Gastrocnemius medialis (tissue), 4 donors: ENCODE measurements around the gene CEP112. TPM values are rescaled to one million over a fixed set of nuclear protein-coding genes. Genes with fewer than 3 reads are reported as not detected.
"Not testable (repeated sequence)": the region's sequence is repeated elsewhere in the genome, so short reads cannot be mapped to it uniquely, and the experiment has no call there.

Experiments used
- ATAC-seq, 2 donors: fragments of 150-250 bp; one replicate each; pipeline ENCODE4 v1.9.1; 2016
- DNase-seq, 2 donors: peaks; one replicate each; pipeline ENCODE4 v3.0.0-alpha.2; 2019
- H3K27ac ChIP-seq, 4 donors: fragments of 200-600 bp; sonication (generic); 1 replicate in 1 of 4; 2 replicates in 3 of 4; pipeline ENCODE4 v1.5.1; 2016 to 2018; ENCODE audit warnings: mild to moderate bottlenecking in 2 of 4, moderate library complexity in 1 of 4
- H3K27me3 ChIP-seq, 3 donors: fragments of 200-600 bp; sonication (generic) in 2 of 3; 1 replicate in 1 of 3; 2 replicates in 2 of 3; pipeline versions ENCODE4 v1.5.1 to v1.6.0; 2016 to 2019; ENCODE audit warnings: mild to moderate bottlenecking in 1 of 3, moderate library complexity in 1 of 3
- H3K36me3 ChIP-seq, 2 donors: fragments of 200-600 bp; sonication (generic) in 1 of 2; one replicate each; pipeline ENCODE4 v1.5.1; 2017 to 2018
- H3K4me1 ChIP-seq, 2 donors: fragments of 200-600 bp; sonication (generic) in 1 of 2; one replicate each; pipeline ENCODE4 v1.5.1; 2016 to 2017; ENCODE audit warnings: mild to moderate bottlenecking in 2 of 2
- H3K4me3 ChIP-seq, 4 donors: fragments of 200-600 bp; sonication (generic) in 3 of 4; 1 replicate in 1 of 4; 2 replicates in 3 of 4; pipeline ENCODE4 v1.5.1; 2016 to 2019; ENCODE audit warnings: mild to moderate bottlenecking in 2 of 4
- H3K9me3 ChIP-seq, 3 donors: fragments of 200-600 bp; sonication (generic) in 2 of 3; 1 replicate in 1 of 3; 2 replicates in 2 of 3; pipeline ENCODE4 v1.5.1; 2016 to 2019
- POLR2A ChIP-seq, 2 donors: fragments of 450-650 bp; IDR thresholded peaks; one replicate each; pipeline ENCODE4 v1.6.1; 2017; ENCODE audit warnings: antibody characterized with exemption in 2 of 2, mild to moderate bottlenecking in 2 of 2, moderate library complexity in 2 of 2
- in situ Hi-C, 4 donors: fragments of 200-750 bp; cut with MboI; loops; one replicate each; pipeline versions ENCODE4 v1.15.0 to v1.8.0; 2017; ENCODE audit warnings: low sequenced_read_pairs in 4 of 4
- intact Hi-C: fragments of 100-400 bp; cut with DNase I; formaldehyde crosslinking; loops from one replicate; pipeline ENCODE4 v1.15.1; 2023; ENCODE audit warnings: low total_unique reads
- total RNA-seq, 4 donors: library from RNA; depleted of rRNA; stranded (reverse); fragments of >200 nt; gene quantifications; one replicate each; pipeline versions ENCODE4 v1.1.0 to v1.2.3, GENCODE V29; 2016
- TF ChIP-seq, protein P1 (sequence below), 5 experiments: fragments of 450-650 bp in 3 of 5; fragments of 200-600 bp in 2 of 5; sonication (generic) in 2 of 5; IDR thresholded peaks in 4 of 5; conservative IDR thresholded peaks in 1 of 5; 1 replicate in 4 of 5; 2 replicates in 1 of 5; pipeline ENCODE4 v1.5.1; 2016 to 2019; ENCODE audit warnings: antibody characterized with exemption in 5 of 5, mild to moderate bottlenecking in 3 of 5, moderate library complexity in 3 of 5

CEP112 gene
- total RNA-seq, 4 donors from 2014 or later: 6.1 to 8.7 (median 7.1) TPM

DNA sequence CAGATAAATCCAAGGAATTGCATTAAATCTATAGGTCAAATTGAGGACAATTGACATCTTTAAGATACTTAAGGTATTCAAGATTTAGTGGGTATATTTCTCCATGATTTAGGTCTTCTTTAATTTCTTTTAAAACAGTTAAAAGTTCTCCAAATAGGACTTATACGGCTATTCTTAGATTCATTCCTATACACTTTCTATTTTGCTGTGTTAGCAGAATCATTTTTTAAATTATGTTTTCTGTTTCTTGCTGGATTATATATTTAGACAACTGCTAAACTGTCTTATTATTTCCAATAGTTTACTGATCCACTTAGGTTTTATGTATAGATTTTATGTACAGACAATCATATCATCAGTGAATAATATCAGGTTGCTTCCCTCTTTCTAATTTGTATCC is 404.4 kb downstream of the CEP112 start:
- no peaks in the 10 kb centered on the region for H3K36me3 ChIP-seq
- peaks cover 10 to 22% of the 10 kb centered on the region in 2 donors for H3K4me1 ChIP-seq
- ATAC-seq (no peak), DNase-seq (no peak)
- no peaks in the 10 kb centered on the region for H3K27me3 ChIP-seq
- TF ChIP-seq, protein P1, sequence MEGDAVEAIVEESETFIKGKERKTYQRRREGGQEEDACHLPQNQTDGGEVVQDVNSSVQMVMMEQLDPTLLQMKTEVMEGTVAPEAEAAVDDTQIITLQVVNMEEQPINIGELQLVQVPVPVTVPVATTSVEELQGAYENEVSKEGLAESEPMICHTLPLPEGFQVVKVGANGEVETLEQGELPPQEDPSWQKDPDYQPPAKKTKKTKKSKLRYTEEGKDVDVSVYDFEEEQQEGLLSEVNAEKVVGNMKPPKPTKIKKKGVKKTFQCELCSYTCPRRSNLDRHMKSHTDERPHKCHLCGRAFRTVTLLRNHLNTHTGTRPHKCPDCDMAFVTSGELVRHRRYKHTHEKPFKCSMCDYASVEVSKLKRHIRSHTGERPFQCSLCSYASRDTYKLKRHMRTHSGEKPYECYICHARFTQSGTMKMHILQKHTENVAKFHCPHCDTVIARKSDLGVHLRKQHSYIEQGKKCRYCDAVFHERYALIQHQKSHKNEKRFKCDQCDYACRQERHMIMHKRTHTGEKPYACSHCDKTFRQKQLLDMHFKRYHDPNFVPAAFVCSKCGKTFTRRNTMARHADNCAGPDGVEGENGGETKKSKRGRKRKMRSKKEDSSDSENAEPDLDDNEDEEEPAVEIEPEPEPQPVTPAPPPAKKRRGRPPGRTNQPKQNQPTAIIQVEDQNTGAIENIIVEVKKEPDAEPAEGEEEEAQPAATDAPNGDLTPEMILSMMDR (IDR thresholded peaks at IDR 0.05 in 4 of 5, conservative IDR thresholded peaks at IDR 0.05 in 1 of 5): no peak
- TF ChIP-seq POLR2A (IDR thresholded peaks at IDR 0.05): no peak
- in situ Hi-C loops (loop anchor here in 3 of 4 donors (10.0 to 25.0 kb wide), 2 partner anchors 63 to 825 kb away; no protein-coding TSS in a partner anchor), intact Hi-C loops (loop anchor here (10.0 kb wide), 1 partner anchor 223 kb away; the partner anchor contains the start of gene AXIN2)
- H3K9me3 ChIP-seq: no peaks in the 10 kb centered on the region
- H3K4me3 ChIP-seq: no peak overlapping the region
- no peak overlapping the region for H3K27ac ChIP-seq

DNA sequence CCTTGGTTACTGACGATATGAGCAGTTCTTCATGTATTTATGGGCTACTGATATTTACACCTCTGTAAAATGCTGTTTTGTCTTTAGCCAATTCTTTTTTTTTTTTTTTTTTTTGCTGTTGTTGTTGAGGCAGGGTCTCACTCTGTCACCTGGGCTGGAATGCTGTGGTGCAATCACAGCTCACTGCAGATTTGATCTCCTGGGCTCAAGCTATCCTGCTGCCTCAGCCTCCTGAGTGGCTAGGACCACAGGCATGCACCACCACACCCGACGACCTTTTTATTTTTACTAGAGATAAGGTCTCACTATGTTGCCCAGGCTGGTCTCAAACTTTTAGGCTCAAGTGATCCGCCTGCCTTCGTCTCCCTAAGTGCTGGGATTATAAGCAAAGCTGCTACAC is 405.5 kb downstream of the CEP112 start:
- no peak for DNase-seq
- no peak for ATAC-seq
- TF ChIP-seq, protein P1 (IDR thresholded peaks at IDR 0.05 in 4 of 5, conservative IDR thresholded peaks at IDR 0.05 in 1 of 5): no peak
- no peak for TF ChIP-seq POLR2A (IDR thresholded peaks at IDR 0.05)
- in situ Hi-C loops (loop anchor here in 3 of 4 donors (10.0 to 25.0 kb wide), 2 partner anchors 62 to 824 kb away; no protein-coding TSS in a partner anchor), intact Hi-C loops (loop anchor here (10.0 kb wide), 1 partner anchor 222 kb away; the partner anchor contains the start of gene AXIN2)
- Histone ChIP-seq H3K4me1 (peaks cover 10 to 22% of the 10 kb centered on the region in 2 donors), H3K27ac (no peak overlapping the region), H3K9me3 (no peaks in the 10 kb centered on the region), H3K4me3 (no peak overlapping the region), H3K36me3 (no peaks in the 10 kb centered on the region), H3K27me3 (no peaks in the 10 kb centered on the region)

DNA sequence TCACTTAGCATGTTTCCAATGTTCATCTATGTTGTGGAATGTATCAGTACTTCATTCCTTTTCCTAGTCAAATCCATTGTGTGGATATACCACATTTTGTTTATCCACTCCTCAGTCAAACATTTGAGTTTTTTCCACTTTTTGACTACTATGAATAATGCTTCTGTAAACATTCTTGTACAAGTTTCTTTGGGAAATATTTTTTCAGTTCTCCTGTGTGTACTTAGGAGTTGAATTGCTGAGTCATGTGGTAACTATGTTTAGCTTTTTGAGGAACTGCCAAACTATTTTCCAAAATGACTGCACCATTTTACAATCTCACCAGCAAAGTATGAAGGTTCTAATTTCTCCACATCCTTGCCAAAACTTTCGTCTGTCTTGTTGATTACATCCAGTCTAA is 406.8 kb downstream of the CEP112 start:
- Histone ChIP-seq H3K4me3 (no peak overlapping the region), H3K9me3 (no peaks in the 10 kb centered on the region), H3K27ac (peak overlapping the region; percentile 34 to 59 (median 47)), H3K4me1 (peaks cover 10 to 22% of the 10 kb centered on the region in 2 donors), H3K36me3 (no peaks in the 10 kb centered on the region), H3K27me3 (no peaks in the 10 kb centered on the region)
- ATAC-seq (peak; percentile 54 to 85), DNase-seq (no peak)
- intact Hi-C loops: loop anchor here (10.0 kb wide), 1 partner anchor 220 kb away; the partner anchor contains the start of gene AXIN2
- in situ Hi-C loops: loop anchor here in 3 of 4 donors (10.0 to 25.0 kb wide), 2 partner anchors 60 to 823 kb away; no protein-coding TSS in a partner anchor
- TF ChIP-seq, protein P1 (IDR thresholded peaks at IDR 0.05 in 4 of 5, conservative IDR thresholded peaks at IDR 0.05 in 1 of 5): no peak
- TF ChIP-seq POLR2A (IDR thresholded peaks at IDR 0.05): no peak

GRCh38 chr17:65783845-65784334 is 408.0 kb downstream of the CEP112 start:
- no peak overlapping the region for H3K27ac ChIP-seq
- H3K4me3 ChIP-seq: no peak overlapping the region
- no peaks in the 10 kb centered on the region for H3K36me3 ChIP-seq
- TF ChIP-seq, protein P1 (IDR thresholded peaks at IDR 0.05 in 4 of 5, conservative IDR thresholded peaks at IDR 0.05 in 1 of 5): no peak
- no peak for TF ChIP-seq POLR2A (IDR thresholded peaks at IDR 0.05)
- no peaks in the 10 kb centered on the region for H3K27me3 ChIP-seq
- no peaks in the 10 kb centered on the region for H3K9me3 ChIP-seq
- ATAC-seq (peak in 1 of 2 donors; percentile 53), DNase-seq (no peak)
- in situ Hi-C loops (loop anchor here in 3 of 4 donors (10.0 to 25.0 kb wide), 2 partner anchors 59 to 822 kb away; no protein-coding TSS in a partner anchor), intact Hi-C loops (loop anchor here (10.0 kb wide), 1 partner anchor 219 kb away; the partner anchor contains the start of gene AXIN2)
- H3K4me1 ChIP-seq: peaks cover 10 to 22% of the 10 kb centered on the region in 2 donors

DNA sequence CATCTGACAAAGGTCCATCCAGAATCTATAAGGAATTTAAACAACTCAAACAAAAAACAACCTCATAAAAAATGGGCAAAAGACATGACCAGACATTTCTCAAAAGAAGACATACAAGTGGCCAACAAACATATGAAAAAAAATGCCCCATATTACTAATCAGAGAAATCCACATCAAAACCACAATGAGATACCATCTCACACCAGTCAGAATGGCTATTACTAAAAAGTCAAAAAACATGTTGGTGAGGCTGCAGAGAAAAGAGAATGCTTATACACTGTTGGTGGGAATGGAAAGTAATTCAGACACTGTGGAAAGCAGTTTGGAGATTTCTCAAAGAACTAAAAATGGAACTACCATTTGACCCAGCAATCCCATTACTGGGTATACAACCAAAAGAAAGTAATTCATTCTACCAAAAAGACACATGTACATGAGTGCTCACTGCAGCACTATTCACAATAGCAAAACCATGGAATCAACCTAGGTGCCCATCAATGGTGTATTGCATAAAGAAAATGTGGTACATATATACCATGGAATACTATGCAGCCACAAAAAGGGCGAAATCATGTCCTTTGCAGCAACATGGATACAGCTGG is 409.7 kb downstream of the CEP112 start:
- not testable (repeated sequence) for H3K4me3 ChIP-seq, DNase-seq, H3K36me3 ChIP-seq, H3K9me3 ChIP-seq, ATAC-seq, H3K27me3 ChIP-seq, H3K27ac ChIP-seq
- intact Hi-C loops: loop anchor here (10.0 kb wide), 1 partner anchor 217 kb away; the partner anchor contains the start of gene AXIN2
- in situ Hi-C loops: loop anchor here in 3 of 4 donors (10.0 to 25.0 kb wide), 2 partner anchors 57 to 820 kb away; no protein-coding TSS in a partner anchor
- peaks cover 10 to 22% of the 10 kb centered on the region in 2 donors for H3K4me1 ChIP-seq
